Uterus (tissue), 2 donors: ENCODE results near the gene NDUFS2.

ENCODE experiments used
- CTCF ChIP-seq, 4 experiments: fragments of 200-600 bp in 2 of 4; fragments of 450-650 bp in 2 of 4; sonication (generic) in 2 of 4; IDR thresholded peaks; one replicate each; pipeline ENCODE4 v1.5.1; 2016 to 2019; ENCODE audit warnings: antibody characterized with exemption in 4 of 4, mild to moderate bottlenecking in 2 of 4, moderate library complexity in 1 of 4
- POLR2A ChIP-seq, 2 donors: fragments of 450-650 bp; IDR thresholded peaks; one replicate each; pipeline ENCODE4 v1.6.1; 2016; ENCODE audit warnings: antibody characterized with exemption in 2 of 2, mild to moderate bottlenecking in 1 of 2, moderate library complexity in 1 of 2

GRCh38 chr1:161226320-161226711, 24.1 kb downstream of the NDUFS2 start:
- TF ChIP-seq CTCF (IDR thresholded peaks at IDR 0.05) (no peak), POLR2A (IDR thresholded peaks at IDR 0.05) (no peak)
